Measurements from ENCODE around the gene GATA2.

Gene GATA2

DNA sequence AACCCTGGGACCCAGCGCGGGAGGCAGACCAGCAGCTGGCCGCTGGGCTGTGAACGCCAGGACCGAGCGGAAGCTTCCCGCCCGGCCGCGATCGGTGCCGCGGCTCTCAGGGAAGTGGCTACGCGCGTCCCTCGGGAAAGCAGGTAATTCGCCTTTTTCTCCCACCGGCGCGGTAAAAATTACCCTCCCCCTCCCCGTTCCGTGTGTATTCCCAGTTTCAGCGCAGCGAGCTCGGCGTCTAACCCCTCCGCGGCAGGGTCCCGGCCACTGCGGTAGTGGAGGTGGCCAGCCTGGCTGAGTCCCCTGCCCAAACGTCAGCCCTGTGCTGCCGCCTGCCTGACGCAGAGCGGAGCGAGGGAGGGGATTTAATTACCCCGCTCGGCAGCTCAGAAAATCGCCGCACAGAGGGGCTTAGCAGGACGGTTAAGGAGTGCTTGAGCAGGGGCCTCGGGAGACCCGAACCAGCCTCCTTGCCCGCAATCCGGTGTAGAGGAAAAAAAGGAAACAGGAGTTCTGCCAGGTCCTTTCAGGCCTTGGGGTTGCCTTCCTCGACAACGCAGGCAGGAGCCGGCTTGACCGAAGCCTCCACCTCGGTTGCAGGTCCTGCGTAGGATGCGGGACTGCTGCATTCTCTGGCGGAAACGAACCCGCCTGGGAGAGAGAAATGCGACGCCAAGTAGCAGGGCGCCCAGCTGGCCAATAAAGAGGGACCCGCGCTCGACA is 2.9 kb downstream of the GATA2 start:
- TF ChIP-seq, protein P1, sequence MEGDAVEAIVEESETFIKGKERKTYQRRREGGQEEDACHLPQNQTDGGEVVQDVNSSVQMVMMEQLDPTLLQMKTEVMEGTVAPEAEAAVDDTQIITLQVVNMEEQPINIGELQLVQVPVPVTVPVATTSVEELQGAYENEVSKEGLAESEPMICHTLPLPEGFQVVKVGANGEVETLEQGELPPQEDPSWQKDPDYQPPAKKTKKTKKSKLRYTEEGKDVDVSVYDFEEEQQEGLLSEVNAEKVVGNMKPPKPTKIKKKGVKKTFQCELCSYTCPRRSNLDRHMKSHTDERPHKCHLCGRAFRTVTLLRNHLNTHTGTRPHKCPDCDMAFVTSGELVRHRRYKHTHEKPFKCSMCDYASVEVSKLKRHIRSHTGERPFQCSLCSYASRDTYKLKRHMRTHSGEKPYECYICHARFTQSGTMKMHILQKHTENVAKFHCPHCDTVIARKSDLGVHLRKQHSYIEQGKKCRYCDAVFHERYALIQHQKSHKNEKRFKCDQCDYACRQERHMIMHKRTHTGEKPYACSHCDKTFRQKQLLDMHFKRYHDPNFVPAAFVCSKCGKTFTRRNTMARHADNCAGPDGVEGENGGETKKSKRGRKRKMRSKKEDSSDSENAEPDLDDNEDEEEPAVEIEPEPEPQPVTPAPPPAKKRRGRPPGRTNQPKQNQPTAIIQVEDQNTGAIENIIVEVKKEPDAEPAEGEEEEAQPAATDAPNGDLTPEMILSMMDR (IDR thresholded peaks at IDR 0.05; ENCODE audit: extremely low read depth, insufficient read depth, missing control alignments), result no peak
- DNase-seq (ENCODE audit: low spot score), result no peak
- in situ Hi-C loops (cut with MboI; ENCODE audit: low pct_unique_long_range_greater_than_20kb, low sequenced_read_pairs, unreplicated experiment), result loop anchor here (25.0 kb wide), 1 partner anchor 403 kb away; no protein-coding TSS in a partner anchor

DNA sequence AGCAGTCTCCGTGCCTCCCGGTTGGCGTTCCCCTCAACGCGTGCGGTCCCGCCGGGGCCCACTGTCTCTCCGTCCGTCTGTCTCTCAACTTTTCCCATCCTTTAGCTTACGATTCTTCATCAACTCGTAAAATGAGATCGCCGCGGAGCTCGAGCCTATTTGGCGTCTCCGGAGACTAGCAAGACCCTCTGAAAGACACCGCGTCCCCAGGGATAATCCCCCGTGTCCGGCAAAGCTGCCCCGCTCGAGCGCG is 3.4 kb downstream of the GATA2 start:
- TF ChIP-seq, protein P1 (IDR thresholded peaks at IDR 0.05; ENCODE audit: extremely low read depth, insufficient read depth, missing control alignments), result no peak
- in situ Hi-C loops (cut with MboI; ENCODE audit: low pct_unique_long_range_greater_than_20kb, low sequenced_read_pairs, unreplicated experiment), result loop anchor here (25.0 kb wide), 1 partner anchor 402 kb away; no protein-coding TSS in a partner anchor
- DNase-seq (ENCODE audit: low spot score), result no peak

DNA sequence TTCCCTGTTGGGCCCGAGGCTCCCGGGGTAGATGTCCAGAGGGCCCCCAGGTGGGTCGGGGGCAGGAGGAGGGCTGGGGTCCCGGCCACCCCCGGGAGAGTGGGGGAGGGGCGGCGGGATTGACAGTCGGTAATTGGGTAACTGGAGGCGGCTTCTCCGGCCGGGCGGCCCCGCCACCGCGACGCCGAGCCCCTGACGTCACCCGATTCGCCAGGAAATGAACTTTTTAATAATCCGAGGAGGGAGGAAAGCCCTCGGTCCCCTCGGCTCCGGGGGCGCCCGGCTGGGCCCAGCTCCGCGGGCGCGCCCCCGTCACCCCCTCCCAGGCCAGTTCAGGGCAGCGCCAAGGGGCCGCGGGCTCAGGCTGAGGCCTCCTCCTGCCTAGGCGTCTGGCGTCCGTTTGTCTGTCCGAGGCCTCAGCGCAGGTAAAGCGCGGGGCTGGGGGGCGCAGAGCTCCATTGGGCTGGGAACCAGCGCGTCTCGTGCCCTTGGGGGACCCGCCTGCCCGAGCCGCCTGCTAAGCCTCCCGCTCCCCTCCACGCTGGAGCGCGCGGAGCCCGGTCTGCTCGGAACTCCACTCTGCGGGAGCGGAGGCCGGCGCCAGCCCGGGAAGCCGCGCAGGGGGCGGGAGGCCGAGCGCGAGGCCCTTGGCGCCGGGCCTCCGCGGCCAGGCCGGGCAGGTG is 3.9 kb downstream of the GATA2 start:
- in situ Hi-C loops (cut with MboI; ENCODE audit: low pct_unique_long_range_greater_than_20kb, low sequenced_read_pairs, unreplicated experiment), result loop anchor here (25.0 kb wide), 1 partner anchor 402 kb away; no protein-coding TSS in a partner anchor
- no peak for DNase-seq (ENCODE audit: low spot score)
- TF ChIP-seq, protein P1 (IDR thresholded peaks at IDR 0.05; ENCODE audit: extremely low read depth, insufficient read depth, missing control alignments), result no peak

DNA sequence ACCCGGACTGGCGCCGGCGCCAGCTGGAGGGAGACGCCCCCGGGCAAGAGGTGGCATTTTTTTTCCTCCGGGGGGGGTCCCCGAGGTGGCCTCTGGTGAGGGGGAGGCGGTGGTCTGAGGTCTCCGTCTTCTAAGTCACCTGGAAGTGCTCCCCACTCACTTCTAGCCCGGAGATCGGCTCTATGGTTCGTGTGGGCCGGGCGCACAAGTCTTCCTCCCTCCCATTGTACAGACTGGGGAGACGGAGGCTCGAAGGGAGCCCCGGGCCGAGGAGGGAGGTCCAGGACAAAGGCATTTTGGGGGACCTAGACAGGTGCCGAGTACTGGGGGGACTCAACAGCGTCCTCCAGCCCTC is 4.4 kb downstream of the GATA2 start:
- TF ChIP-seq, protein P1 (IDR thresholded peaks at IDR 0.05; ENCODE audit: extremely low read depth, insufficient read depth, missing control alignments), result no peak
- no peak for DNase-seq (ENCODE audit: low spot score)
- in situ Hi-C loops (cut with MboI; ENCODE audit: low pct_unique_long_range_greater_than_20kb, low sequenced_read_pairs, unreplicated experiment), result loop anchor here (25.0 kb wide), 1 partner anchor 401 kb away; no protein-coding TSS in a partner anchor

DNA sequence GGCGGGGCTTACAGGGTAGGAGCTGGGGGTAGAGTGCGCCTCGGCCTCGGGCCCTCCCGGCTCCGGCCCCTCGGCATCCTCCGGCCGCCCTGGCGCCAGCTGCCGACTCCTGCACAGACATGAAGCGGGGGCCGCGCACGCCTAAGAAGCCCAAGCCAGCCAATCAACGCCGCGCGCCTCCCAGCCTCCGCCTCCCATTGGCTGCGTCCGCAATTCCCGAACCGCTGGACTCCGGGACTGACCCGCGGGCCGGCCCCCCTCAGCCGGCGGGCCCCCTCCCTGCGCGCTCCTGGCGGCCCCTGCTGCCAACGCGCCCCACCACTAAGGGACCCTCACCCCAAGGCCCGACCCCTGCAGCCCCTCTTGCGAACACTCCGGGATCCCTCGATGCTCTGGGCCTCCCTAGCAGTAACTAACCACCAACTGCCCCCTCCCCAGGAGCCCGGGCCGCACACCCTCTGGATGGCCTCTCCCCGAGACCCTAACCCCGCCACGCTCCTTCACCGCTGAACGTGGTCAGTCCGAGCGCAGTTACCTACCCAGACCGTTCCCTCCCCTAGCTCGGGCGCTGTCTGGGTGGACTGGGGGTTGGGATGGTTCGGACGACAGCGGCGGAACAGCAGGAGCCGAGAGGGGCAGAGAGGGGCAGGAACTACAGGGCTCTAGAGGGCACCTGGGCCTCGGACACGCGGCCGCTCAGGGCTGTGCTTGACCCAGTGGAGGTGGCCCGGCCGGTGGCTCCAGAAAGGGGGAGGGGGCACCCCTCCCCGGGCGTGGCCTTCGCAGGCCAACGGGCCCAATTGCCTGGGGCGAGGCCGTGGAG is 5.0 kb downstream of the GATA2 start:
- in situ Hi-C loops (cut with MboI; ENCODE audit: low pct_unique_long_range_greater_than_20kb, low sequenced_read_pairs, unreplicated experiment), result loop anchor here (25.0 kb wide), 1 partner anchor 401 kb away; no protein-coding TSS in a partner anchor
- peak; percentile 82 for DNase-seq (ENCODE audit: low spot score)
- TF ChIP-seq, protein P1 (IDR thresholded peaks at IDR 0.05; ENCODE audit: extremely low read depth, insufficient read depth, missing control alignments), result no peak

DNA sequence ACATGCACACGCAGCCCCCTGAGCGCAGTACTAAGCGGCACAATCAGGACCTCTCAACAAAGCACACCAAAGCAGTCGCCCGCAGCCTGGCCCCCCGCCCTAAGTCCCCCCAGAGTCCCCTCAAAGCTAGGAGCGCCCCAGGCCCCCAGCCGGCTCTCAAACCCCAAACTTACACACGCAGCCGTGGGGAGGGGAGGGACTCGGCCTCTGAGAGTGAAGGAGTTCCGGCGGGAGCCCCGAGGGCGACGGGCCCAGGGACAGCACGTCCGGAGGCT is 5.5 kb downstream of the GATA2 start:
- in situ Hi-C loops (cut with MboI; ENCODE audit: low pct_unique_long_range_greater_than_20kb, low sequenced_read_pairs, unreplicated experiment), result loop anchor here (25.0 kb wide), 1 partner anchor 400 kb away; no protein-coding TSS in a partner anchor
- no peak for DNase-seq (ENCODE audit: low spot score)
- TF ChIP-seq, protein P1 (IDR thresholded peaks at IDR 0.05; ENCODE audit: extremely low read depth, insufficient read depth, missing control alignments), result no peak

Data from GM13977 (cell line).